ENCODE measurements around the gene F12. TPM values are rescaled to one million over a fixed set of nuclear protein-coding genes. Genes with fewer than 3 reads are reported as not detected.

Gene F12
- not detected for total RNA-seq
- long read RNA-seq: 0 reads

GRCh38 chr5:177409043-177409801 lies at the start of gene F12:
TSS of gene F12 (minus strand) at chr5:177409564. CDS start at chr5:177409527, 37 bp downstream.
- no peak for DNase-seq
- Histone ChIP-seq H3K4me3 (no peak within 1 kb of the TSS), H3K27ac (replicated peaks) (no peak within 1 kb of the TSS), H3K9me3 (replicated peaks) (no peaks in the 10 kb centered on the region), H3K27me3 (ENCODE audit: low read depth) (peaks cover 75% of the 10 kb centered on the region), H3K36me3 (no peaks in the 10 kb centered on the region), H3K4me1 (peaks cover 8% of the 10 kb centered on the region)
- TF ChIP-seq CTCF (IDR thresholded peaks at IDR 0.05; ENCODE audit: borderline replicate concordance): no peak
- intact Hi-C loops (cut with micrococcal nuclease): no loop called here

GRCh38 chr5:177458912-177459350 lies 49.6 kb upstream of the F12 start:
- peaks cover 60% of the 10 kb centered on the region for H3K4me1 ChIP-seq
- TF ChIP-seq CTCF (IDR thresholded peaks at IDR 0.05; ENCODE audit: borderline replicate concordance): no peak
- H3K27me3 ChIP-seq (ENCODE audit: low read depth): peaks cover 16% of the 10 kb centered on the region
- H3K36me3 ChIP-seq: peaks cover 26% of the 10 kb centered on the region
- H3K4me3 ChIP-seq: no peak overlapping the region
- no peak overlapping the region for H3K27ac ChIP-seq (replicated peaks)
- DNase-seq: no peak
- no peaks in the 10 kb centered on the region for H3K9me3 ChIP-seq (replicated peaks)
- intact Hi-C loops (cut with micrococcal nuclease): loop anchor here (10.0 kb wide), 1 partner anchor 144 kb away; the partner anchor contains the start of gene MXD3

- intact Hi-C loops (cut with micrococcal nuclease): loop anchor here (10.0 kb wide), 1 partner anchor 143 kb away; the partner anchor contains the start of gene MXD3
- Histone ChIP-seq H3K4me1 (peaks cover 63% of the 10 kb centered on the region), H3K36me3 (peaks cover 26% of the 10 kb centered on the region), H3K4me3 (no peak overlapping the region), H3K27me3 (ENCODE audit: low read depth) (peaks cover 12% of the 10 kb centered on the region), H3K27ac (replicated peaks) (peak overlapping the region; percentile 36), H3K9me3 (replicated peaks) (no peaks in the 10 kb centered on the region)
- TF ChIP-seq CTCF (IDR thresholded peaks at IDR 0.05; ENCODE audit: borderline replicate concordance): no peak
- no peak for DNase-seq
Measured at GRCh38 chr5:177457852-177458681, 48.7 kb upstream of the F12 start.

- peaks cover 57% of the 10 kb centered on the region for H3K4me1 ChIP-seq
- no peaks in the 10 kb centered on the region for H3K9me3 ChIP-seq (replicated peaks)
- H3K27me3 ChIP-seq (ENCODE audit: low read depth): peaks cover 12% of the 10 kb centered on the region
- peaks cover 26% of the 10 kb centered on the region for H3K36me3 ChIP-seq
- TF ChIP-seq CTCF (IDR thresholded peaks at IDR 0.05; ENCODE audit: borderline replicate concordance): peak; percentile 64
- no peak overlapping the region for H3K4me3 ChIP-seq
- peak overlapping the region; percentile 81 for H3K27ac ChIP-seq (replicated peaks)
- DNase-seq: peak; percentile 72
- intact Hi-C loops (cut with micrococcal nuclease): loop anchor here (10.0 kb wide), 1 partner anchor 142 kb away; the partner anchor contains the start of gene MXD3
Measured at GRCh38 chr5:177456976-177457851, 47.9 kb upstream of the F12 start.

- H3K4me3 ChIP-seq: peak overlapping the region; percentile 75
- DNase-seq: no peak
- intact Hi-C loops (cut with micrococcal nuclease): loop anchor here (10.0 kb wide), 1 partner anchor 142 kb away; the partner anchor contains the start of gene MXD3
- peaks cover 26% of the 10 kb centered on the region for H3K36me3 ChIP-seq
- H3K9me3 ChIP-seq (replicated peaks): no peaks in the 10 kb centered on the region
- peak; percentile 43 for TF ChIP-seq CTCF (IDR thresholded peaks at IDR 0.05; ENCODE audit: borderline replicate concordance)
- peaks cover 52% of the 10 kb centered on the region for H3K4me1 ChIP-seq
- peaks cover 19% of the 10 kb centered on the region for H3K27me3 ChIP-seq (ENCODE audit: low read depth)
- H3K27ac ChIP-seq (replicated peaks): peak overlapping the region; percentile 81
Measured at GRCh38 chr5:177456591-177456964, 47.2 kb upstream of the F12 start.

All from left ventricle myocardium inferior (tissue), 1 donor.